Sigmoid colon (tissue), 7 donors: Measurements from ENCODE around the gene CDCA4. TPM values are rescaled to one million over a fixed set of nuclear protein-coding genes. Genes with fewer than 3 reads are reported as not detected.
A peak's percentile ranks its signal among the peaks of the same experiment; 100 is the strongest.

Experiments used
- DNase-seq: peaks from one replicate; pipeline ENCODE4 v3.0.0-alpha.2; 2019
- H3K27ac ChIP-seq, 4 donors: fragments of 200-600 bp; sonication (generic); one replicate each; pipeline ENCODE4 v1.5.1; 2016 to 2019; ENCODE audit warnings: mild to moderate bottlenecking in 1 of 4
- H3K27me3 ChIP-seq, 3 donors: fragments of 200-600 bp; sonication (generic); one replicate each; pipeline ENCODE4 v1.5.1; 2019; ENCODE audit warnings: mild to moderate bottlenecking in 1 of 3
- H3K36me3 ChIP-seq, 4 donors: fragments of 200-600 bp; sonication (generic); one replicate each; pipeline ENCODE4 v1.5.1; 2016 to 2019
- H3K4me1 ChIP-seq, 4 donors: fragments of 200-600 bp; sonication (generic); one replicate each; pipeline ENCODE4 v1.5.1; 2017 to 2019
- H3K4me3 ChIP-seq, 4 donors: fragments of 200-600 bp; sonication (generic); one replicate each; pipeline ENCODE4 v1.5.1; 2017 to 2019; ENCODE audit warnings: mild to moderate bottlenecking in 2 of 4, moderate library complexity in 1 of 4
- H3K9me3 ChIP-seq, 4 donors: fragments of 200-600 bp in 3 of 4; sonication (generic) in 3 of 4; one replicate each; pipeline versions ENCODE4 v1.5.1 to v1.6.1; 2013 to 2019
- EP300 ChIP-seq, 4 donors: sonication (generic); formaldehyde crosslinking; IDR thresholded peaks; one replicate each; pipeline ENCODE4 v1.6.1; 2017; ENCODE audit warnings: antibody characterized with exemption in 4 of 4
- POLR2A ChIP-seq, 2 donors: fragments of 450-650 bp; IDR thresholded peaks; one replicate each; pipeline ENCODE4 v1.6.1; 2016; ENCODE audit warnings: antibody characterized with exemption in 2 of 2, mild to moderate bottlenecking in 2 of 2, moderate library complexity in 2 of 2
- POLR2AphosphoS5 ChIP-seq, 4 donors: sonication (generic); formaldehyde crosslinking; IDR thresholded peaks; one replicate each; pipeline ENCODE4 v1.6.1; 2017; ENCODE audit warnings: antibody characterized with exemption in 4 of 4
- WGBS, 2 donors: extraction: QIAGEN DNeasy Blood & Tissue Kit; methylation state at CpG; one replicate each; pipeline ENCODE4 v1.1.7; 2013; 5-methylcytosine and 5-hydroxymethylcytosine counted together
- intact Hi-C: fragments of 100-400 bp; cut with DNase I; formaldehyde crosslinking; loops from one replicate; pipeline ENCODE4 v1.15.1; 2023
- polyA plus RNA-seq, 3 donors: library from polyadenylated mRNA; stranded (reverse); fragments of 200-250 nt; gene quantifications; one replicate each; pipeline ENCODE4 v1.2.3, GENCODE V29; 2013
- total RNA-seq, 4 donors: library from RNA; depleted of rRNA; stranded (reverse); fragments of >200 nt; gene quantifications; one replicate each; pipeline ENCODE4 v1.1.0, GENCODE V29; 2016
- TF ChIP-seq, protein P1 (sequence below), 4 experiments: fragments of 450-650 bp in 3 of 4; fragments of 200-600 bp in 1 of 4; IDR thresholded peaks; one replicate each; pipeline ENCODE4 v1.5.1; 2016 to 2019; ENCODE audit warnings: antibody characterized with exemption in 4 of 4, mild to moderate bottlenecking in 3 of 4, moderate library complexity in 2 of 4
- donor health status: healthy with polysubstance abuse.
- donor health status: Bipolar disorder and iron deficiency.
- donor health status: healthy.

The CDCA4 gene
- total and polyA plus RNA-seq, 7 donors = 2.4 to 11.3 (median 5.4) TPM

DNA sequence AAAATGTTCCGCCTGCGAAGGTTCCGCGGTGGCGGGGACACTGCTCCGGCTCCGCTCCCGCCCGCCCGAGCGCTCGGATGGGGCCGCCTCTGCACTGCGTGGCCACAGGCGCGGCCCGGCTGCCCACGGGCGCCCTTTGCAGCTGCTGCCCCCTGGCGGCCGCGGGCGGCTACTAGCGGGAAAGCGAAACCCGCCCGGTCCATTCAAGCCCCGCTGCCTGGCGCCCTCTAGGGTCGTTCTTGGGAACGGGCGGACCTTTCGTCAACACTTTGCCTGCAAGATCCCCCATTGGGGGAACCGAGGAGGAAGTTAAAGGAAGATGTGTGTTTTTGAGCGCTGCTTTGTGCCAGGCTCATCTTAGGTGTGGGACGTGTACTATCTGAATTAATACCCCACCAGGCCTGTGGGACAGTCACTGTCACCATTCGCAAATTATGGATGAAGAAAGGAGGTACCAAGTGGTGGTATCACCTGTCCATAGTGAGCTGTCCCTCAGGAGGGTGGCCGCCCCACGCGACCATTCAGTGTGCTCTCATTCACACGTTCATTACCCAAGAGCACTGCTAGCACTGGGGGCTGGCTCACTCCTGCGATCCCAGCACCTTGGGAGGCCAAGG is 24.9 kb upstream of the CDCA4 start:
- H3K27ac ChIP-seq = no peak overlapping the region
- TF ChIP-seq POLR2A (IDR thresholded peaks at IDR 0.05) = no peak
- TF ChIP-seq POLR2AphosphoS5 (IDR thresholded peaks at IDR 0.05) = peak in 3 of 4 donors; percentile 11 to 34 (median 30)
- TF ChIP-seq, protein P1, sequence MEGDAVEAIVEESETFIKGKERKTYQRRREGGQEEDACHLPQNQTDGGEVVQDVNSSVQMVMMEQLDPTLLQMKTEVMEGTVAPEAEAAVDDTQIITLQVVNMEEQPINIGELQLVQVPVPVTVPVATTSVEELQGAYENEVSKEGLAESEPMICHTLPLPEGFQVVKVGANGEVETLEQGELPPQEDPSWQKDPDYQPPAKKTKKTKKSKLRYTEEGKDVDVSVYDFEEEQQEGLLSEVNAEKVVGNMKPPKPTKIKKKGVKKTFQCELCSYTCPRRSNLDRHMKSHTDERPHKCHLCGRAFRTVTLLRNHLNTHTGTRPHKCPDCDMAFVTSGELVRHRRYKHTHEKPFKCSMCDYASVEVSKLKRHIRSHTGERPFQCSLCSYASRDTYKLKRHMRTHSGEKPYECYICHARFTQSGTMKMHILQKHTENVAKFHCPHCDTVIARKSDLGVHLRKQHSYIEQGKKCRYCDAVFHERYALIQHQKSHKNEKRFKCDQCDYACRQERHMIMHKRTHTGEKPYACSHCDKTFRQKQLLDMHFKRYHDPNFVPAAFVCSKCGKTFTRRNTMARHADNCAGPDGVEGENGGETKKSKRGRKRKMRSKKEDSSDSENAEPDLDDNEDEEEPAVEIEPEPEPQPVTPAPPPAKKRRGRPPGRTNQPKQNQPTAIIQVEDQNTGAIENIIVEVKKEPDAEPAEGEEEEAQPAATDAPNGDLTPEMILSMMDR (IDR thresholded peaks at IDR 0.05) = peak; percentile 99 to 100 (median 99)
- H3K27me3 ChIP-seq = no peaks in the 10 kb centered on the region
- intact Hi-C loops = loop anchor here (1.0 to 10.0 kb wide), 5 partner anchors 35 to 281 kb away; no protein-coding TSS in a partner anchor
- no peaks in the 10 kb centered on the region for H3K36me3 ChIP-seq
- H3K4me1 ChIP-seq = peaks cover 0 to 4% (median 1%) of the 10 kb centered on the region in 4 donors
- DNase-seq = peak; percentile 94
- H3K4me3 ChIP-seq = no peak overlapping the region
- WGBS, 2 donors = 6 to 7% methylated on average over 42 of the region's 42 CpGs
- H3K9me3 ChIP-seq = no peaks in the 10 kb centered on the region

DNA sequence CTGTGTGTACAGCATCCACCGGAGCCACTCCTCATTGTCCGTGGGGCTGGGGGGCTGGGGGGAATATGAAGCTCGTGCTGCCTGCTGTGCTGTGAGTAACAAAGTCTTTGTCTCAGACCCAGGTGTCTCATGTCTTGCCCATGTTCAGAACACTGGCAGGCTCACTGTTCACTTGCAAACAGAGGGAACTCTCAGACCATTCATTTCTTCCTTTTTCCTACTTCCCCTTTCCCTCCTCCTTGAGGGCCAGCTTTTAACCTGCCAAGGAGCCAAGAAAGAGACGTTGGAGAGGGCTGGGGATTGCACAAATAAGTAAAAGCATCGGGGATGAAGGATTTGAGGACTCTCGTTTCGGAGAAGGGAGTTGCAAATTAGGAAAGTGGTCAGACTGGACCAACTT is 22.8 kb upstream of the CDCA4 start:
- TF ChIP-seq EP300 (IDR thresholded peaks at IDR 0.05) = no peak
- H3K27me3 ChIP-seq = no peaks in the 10 kb centered on the region
- peaks cover 0 to 7% (median 1%) of the 10 kb centered on the region in 4 donors for H3K4me1 ChIP-seq
- no peaks in the 10 kb centered on the region for H3K9me3 ChIP-seq
- no peaks in the 10 kb centered on the region for H3K36me3 ChIP-seq
- 71 to 75% methylated on average over 7 of the region's 7 CpGs for WGBS, 2 donors
- no peak overlapping the region for H3K4me3 ChIP-seq
- DNase-seq = no peak
- no peak overlapping the region for H3K27ac ChIP-seq
- intact Hi-C loops = loop anchor here (10.0 kb wide), 1 partner anchor 279 kb away; no protein-coding TSS in a partner anchor

DNA sequence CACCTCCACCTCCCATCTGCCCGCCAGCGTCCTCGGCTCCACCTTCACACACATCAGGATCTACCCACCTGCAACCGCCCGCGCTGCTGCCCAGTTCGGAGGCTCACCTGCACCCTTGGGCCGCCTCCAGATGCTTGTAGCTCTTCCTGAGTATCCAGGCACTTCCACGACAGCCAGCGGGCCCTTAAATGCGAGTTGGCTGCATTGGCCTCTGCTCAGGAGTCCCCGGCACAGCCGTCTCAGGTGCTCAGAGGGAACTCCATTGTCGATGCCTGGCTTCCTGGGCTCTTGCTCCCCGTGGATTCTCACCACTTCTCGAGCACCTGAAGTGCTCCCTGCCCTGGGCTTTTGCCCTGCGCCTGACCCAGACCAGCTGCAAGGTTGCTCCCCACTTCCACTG is 21.9 kb upstream of the CDCA4 start:
- no peak for TF ChIP-seq POLR2A (IDR thresholded peaks at IDR 0.05)
- TF ChIP-seq, protein P1 (IDR thresholded peaks at IDR 0.05) = no peak
- no peak for TF ChIP-seq EP300 (IDR thresholded peaks at IDR 0.05)
- TF ChIP-seq POLR2AphosphoS5 (IDR thresholded peaks at IDR 0.05) = no peak
- WGBS, 2 donors = 85 to 90% methylated on average over 17 of the region's 17 CpGs
- Histone ChIP-seq H3K27ac (no peak overlapping the region), H3K36me3 (no peaks in the 10 kb centered on the region), H3K4me3 (no peak overlapping the region), H3K9me3 (no peaks in the 10 kb centered on the region), H3K27me3 (no peaks in the 10 kb centered on the region), H3K4me1 (peaks cover 0 to 8% (median 1%) of the 10 kb centered on the region in 4 donors)
- no peak for DNase-seq
- intact Hi-C loops = loop anchor here (10.0 kb wide), 1 partner anchor 278 kb away; no protein-coding TSS in a partner anchor

DNA sequence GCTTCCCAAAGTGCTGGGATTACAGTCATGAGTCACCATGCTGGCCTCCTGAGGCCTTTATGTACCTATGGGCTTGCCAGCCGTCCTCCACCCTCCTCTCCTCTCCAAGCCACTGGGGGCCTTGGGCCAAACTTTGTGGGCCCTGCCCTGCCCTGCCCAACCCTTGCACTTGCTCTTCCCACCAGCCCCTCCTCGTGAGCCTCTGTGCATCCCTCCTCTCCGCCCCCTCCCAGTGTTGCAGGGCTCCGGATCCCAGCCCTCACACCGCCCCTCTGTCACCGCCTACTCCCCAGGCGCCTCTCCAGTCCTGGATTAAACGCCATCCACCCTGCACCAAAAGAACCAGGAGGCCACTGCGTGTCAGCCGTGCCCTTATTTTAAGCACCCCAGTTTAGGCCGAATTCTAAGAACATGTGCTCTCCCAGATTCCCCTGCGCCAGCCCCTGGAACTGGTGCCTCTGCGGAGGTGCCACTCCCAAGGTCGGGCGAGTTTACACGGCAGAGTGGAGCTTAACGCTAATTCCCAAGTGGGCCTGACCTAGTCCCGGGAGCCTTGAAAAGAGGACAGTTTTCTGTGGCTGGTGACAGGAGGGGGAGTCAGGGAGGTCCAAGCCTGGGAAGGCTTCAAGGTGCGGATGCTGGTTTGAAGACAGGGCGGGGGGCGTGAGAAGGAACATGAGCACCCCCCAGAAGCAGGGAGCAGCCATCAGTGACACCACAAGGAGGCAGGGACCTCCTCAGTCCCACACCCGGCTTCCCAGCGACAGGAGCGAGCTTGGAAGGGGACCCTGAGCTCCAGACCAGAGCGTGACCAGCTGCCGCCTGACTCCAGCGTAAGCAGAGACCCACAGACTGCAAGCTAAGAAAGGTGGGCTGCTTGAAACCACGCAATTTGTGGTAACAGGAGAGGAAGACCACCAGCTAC is 21.2 kb upstream of the CDCA4 start:
- WGBS, 2 donors = 79 to 87% methylated on average over 28 of the region's 28 CpGs
- intact Hi-C loops = loop anchor here (10.0 kb wide), 1 partner anchor 277 kb away; no protein-coding TSS in a partner anchor

More for the DNA sequence above, 21.2 kb upstream of the CDCA4 start:
- no peaks in the 10 kb centered on the region for H3K9me3 ChIP-seq
- no peak overlapping the region for H3K4me3 ChIP-seq
- peaks cover 0 to 2% (median 0%) of the 10 kb centered on the region in 3 donors for H3K27me3 ChIP-seq
- no peak for DNase-seq
- no peak overlapping the region for H3K27ac ChIP-seq
- peaks cover 0 to 8% (median 1%) of the 10 kb centered on the region in 4 donors for H3K4me1 ChIP-seq
- H3K36me3 ChIP-seq = no peaks in the 10 kb centered on the region
- no peak for TF ChIP-seq POLR2AphosphoS5 (IDR thresholded peaks at IDR 0.05)
- TF ChIP-seq, protein P1 (IDR thresholded peaks at IDR 0.05) = no peak
- no peak for TF ChIP-seq EP300 (IDR thresholded peaks at IDR 0.05)
- no peak for TF ChIP-seq POLR2A (IDR thresholded peaks at IDR 0.05)
